ENCODE data around the gene TRPV2. TPM values are rescaled to one million over a fixed set of nuclear protein-coding genes. Genes with fewer than 3 reads are reported as not detected.

TRPV2 gene
- total RNA-seq, 2 experiments from 2014 or later: 4.9 to 10.5 TPM

- CTCF ChIA-PET (ENCODE audit: unreplicated experiment): interaction anchor here (0.6 to 2.0 kb wide), 6 partner anchors 9 to 242 kb away, joined by 3 to 10 read pairs (median 4); no protein-coding TSS in a partner anchor
- Histone ChIP-seq H3K79me2 (ENCODE audit: insufficient read depth, low read depth, low read length) (no peaks in the 10 kb centered on the region), H3K27ac (ENCODE audit: low read depth, low read length, poor library complexity, severe bottlenecking) (no peak overlapping the region), H3K9me2 (ENCODE audit: insufficient read depth, low read length) (no peaks in the 10 kb centered on the region), H3K4me3 (ENCODE audit: low read depth, low read length, poor library complexity, severe bottlenecking) (no peak overlapping the region), H2AFZ (ENCODE audit: low read length) (peak overlapping the region; percentile 45; the same call in 1 of the 2 replicates), H3K36me3 (ENCODE audit: insufficient read depth, low read length) (no peaks in the 10 kb centered on the region), H3K9me3 (ENCODE audit: low read length) (no peaks in the 10 kb centered on the region), H4K20me1 (ENCODE audit: insufficient read depth, low read length) (no peaks in the 10 kb centered on the region), H3K4me1 (ENCODE audit: insufficient read depth, low read length, poor library complexity, severe bottlenecking) (no peaks in the 10 kb centered on the region), H3K4me2 (ENCODE audit: low read length) (no peak overlapping the region)
- POLR2A ChIA-PET: interaction anchor here (0.5 to 1.4 kb wide), 5 partner anchors 10 to 288 kb away, joined by 3 to 10 read pairs (median 3); no protein-coding TSS in a partner anchor
- BruUV-seq (replicated peaks): no TSS peak
- TF ChIP-seq CTCF (conservative IDR thresholded peaks at IDR 0.05; ENCODE audit: low read length) (peak; percentile 81), EZH2phosphoT487 (IDR thresholded peaks at IDR 0.05; ENCODE audit: borderline replicate concordance, low read depth, low read length) (no peak)
- intact Hi-C loops (cut with micrococcal nuclease; ENCODE audit: unreplicated experiment): loop anchor here (1.0 kb wide), 1 partner anchor 93 kb away; no protein-coding TSS in a partner anchor
- peak; percentile 72 for DNase-seq (ENCODE audit: low spot score)
Measured at GRCh38 chr17:16428098-16428882, 12.9 kb downstream of the TRPV2 start.

GRCh38 chr17:16429083-16429482, 13.7 kb downstream of the TRPV2 start:
- no peak for DNase-seq (ENCODE audit: low spot score)
- no peaks in the 10 kb centered on the region for H3K4me1 ChIP-seq (ENCODE audit: insufficient read depth, low read length, poor library complexity, severe bottlenecking)
- no peak overlapping the region for H3K27ac ChIP-seq (ENCODE audit: low read depth, low read length, poor library complexity, severe bottlenecking)
- no peaks in the 10 kb centered on the region for H4K20me1 ChIP-seq (ENCODE audit: insufficient read depth, low read length)
- H3K4me2 ChIP-seq (ENCODE audit: low read length): no peak overlapping the region
- BruUV-seq (replicated peaks): no TSS peak
- ChIA-PET POLR2A (interaction anchor here (1.3 kb wide), 1 partner anchor 9 kb away, joined by 7 read pairs; no protein-coding TSS in a partner anchor), CTCF (ENCODE audit: unreplicated experiment) (no interaction called here)
- H3K36me3 ChIP-seq (ENCODE audit: insufficient read depth, low read length): no peaks in the 10 kb centered on the region
- H3K79me2 ChIP-seq (ENCODE audit: insufficient read depth, low read depth, low read length): no peaks in the 10 kb centered on the region
- intact Hi-C loops (cut with micrococcal nuclease; ENCODE audit: unreplicated experiment): no loop called here
- no peaks in the 10 kb centered on the region for H3K9me3 ChIP-seq (ENCODE audit: low read length)
- no peaks in the 10 kb centered on the region for H3K9me2 ChIP-seq (ENCODE audit: insufficient read depth, low read length)
- TF ChIP-seq CTCF (conservative IDR thresholded peaks at IDR 0.05; ENCODE audit: low read length): no peak
- no peak for TF ChIP-seq EZH2phosphoT487 (IDR thresholded peaks at IDR 0.05; ENCODE audit: borderline replicate concordance, low read depth, low read length)
- H2AFZ ChIP-seq (ENCODE audit: low read length): no peak overlapping the region
- H3K4me3 ChIP-seq (ENCODE audit: low read depth, low read length, poor library complexity, severe bottlenecking): no peak overlapping the region

- intact Hi-C loops (cut with micrococcal nuclease; ENCODE audit: unreplicated experiment): no loop called here
- Histone ChIP-seq H3K9me3 (ENCODE audit: low read length) (no peaks in the 10 kb centered on the region), H3K9me2 (ENCODE audit: insufficient read depth, low read length) (no peaks in the 10 kb centered on the region), H3K27ac (ENCODE audit: low read depth, low read length, poor library complexity, severe bottlenecking) (no peak overlapping the region), H2AFZ (ENCODE audit: low read length) (no peak overlapping the region), H3K36me3 (ENCODE audit: insufficient read depth, low read length) (no peaks in the 10 kb centered on the region), H3K4me3 (ENCODE audit: low read depth, low read length, poor library complexity, severe bottlenecking) (no peak overlapping the region), H4K20me1 (ENCODE audit: insufficient read depth, low read length) (no peaks in the 10 kb centered on the region), H3K79me2 (ENCODE audit: insufficient read depth, low read depth, low read length) (no peaks in the 10 kb centered on the region), H3K4me2 (ENCODE audit: low read length) (no peak overlapping the region), H3K4me1 (ENCODE audit: insufficient read depth, low read length, poor library complexity, severe bottlenecking) (no peaks in the 10 kb centered on the region)
- no TSS peak for BruUV-seq (replicated peaks)
- ChIA-PET CTCF (ENCODE audit: unreplicated experiment) (no interaction called here), POLR2A (interaction anchor here (0.6 to 1.3 kb wide), 4 partner anchors 8 to 128 kb away, joined by 3 to 7 read pairs (median 3); no protein-coding TSS in a partner anchor)
- TF ChIP-seq EZH2phosphoT487 (IDR thresholded peaks at IDR 0.05; ENCODE audit: borderline replicate concordance, low read depth, low read length) (no peak), CTCF (conservative IDR thresholded peaks at IDR 0.05; ENCODE audit: low read length) (no peak)
- no peak for DNase-seq (ENCODE audit: low spot score)
Measured at GRCh38 chr17:16430650-16431049, 15.3 kb downstream of the TRPV2 start.

All from OCI-LY7 (cell line).